Astrocyte (in vitro differentiated cells and primary cell): ENCODE measurements around the gene AIPL1.

ENCODE experiments used
- CTCF ChIP-seq: IDR thresholded peaks from 2 replicates; pipeline ENCODE4 v1.5.1; 2011; ENCODE audit warnings: low read depth, mild to moderate bottlenecking, inconsistent platforms, low read length, moderate library complexity; ENCODE audit not compliant: insufficient read depth
- EZH2 ChIP-seq: IDR thresholded peaks from 2 replicates; pipeline ENCODE4 v1.6.1; 2012; ENCODE audit warnings: mild to moderate bottlenecking, low read length, inconsistent platforms; ENCODE audit not compliant: insufficient read depth

GRCh38 chr17:6428207-6428965 is 6.5 kb downstream of the AIPL1 start:
- no peak for TF ChIP-seq CTCF
- no peak for TF ChIP-seq EZH2
